Body of pancreas (tissue), 4 donors: Measurements from ENCODE around the gene CRB3.

Experiments used
- CTCF ChIP-seq, 7 experiments: fragments of 450-650 bp in 4 of 7; fragments of 200-600 bp in 3 of 7; sonication (generic) in 3 of 7; IDR thresholded peaks; one replicate each; pipeline ENCODE4 v1.5.1; 2016 to 2019; ENCODE audit warnings: antibody characterized with exemption in 7 of 7
- POLR2A ChIP-seq, 3 donors: fragments of 450-650 bp; IDR thresholded peaks; one replicate each; pipeline ENCODE4 v1.6.1; 2016; ENCODE audit warnings: antibody characterized with exemption in 3 of 3, mild to moderate bottlenecking in 2 of 3

GRCh38 chr19:6479836-6480398 lies 15.8 kb downstream of the CRB3 start:
- no peak for TF ChIP-seq CTCF (IDR thresholded peaks at IDR 0.05)
- no peak for TF ChIP-seq POLR2A (IDR thresholded peaks at IDR 0.05)
